Measurements from ENCODE around the gene GPR142. TPM values are rescaled to one million over a fixed set of nuclear protein-coding genes. Genes with fewer than 3 reads are reported as not detected.

Gene GPR142
- total RNA-seq, 1 experiment from 2014 or later: not detected

GRCh38 chr17:74394275-74394950 is 27.1 kb downstream of the GPR142 start (continued):
- no peak for TF ChIP-seq ZNF512 (CRISPR knock-in tag; IDR thresholded peaks at IDR 0.05; ENCODE audit: borderline replicate concordance)
- TF ChIP-seq ZNF532 (CRISPR knock-in tag; IDR thresholded peaks at IDR 0.05; ENCODE audit: borderline replicate concordance): no peak
- TF ChIP-seq ZNF423 (CRISPR knock-in tag; IDR thresholded peaks at IDR 0.05): no peak
- TF ChIP-seq HMGXB4 (CRISPR knock-in tag; IDR thresholded peaks at IDR 0.05): no peak
- no peak for TF ChIP-seq ZNF232 (CRISPR knock-in tag; IDR thresholded peaks at IDR 0.05)
- no peak for TF ChIP-seq NFYB (CRISPR knock-in tag; conservative IDR thresholded peaks at IDR 0.05; ENCODE audit: low read depth)

GRCh38 chr17:74394977-74395376 is 27.7 kb downstream of the GPR142 start:
- H3K27ac Mint-ChIP-seq: no peak overlapping the region
- ATAC-seq: no peak
- CTCF ChIA-PET: interaction anchor here (0.7 to 5.9 kb wide), 5 partner anchors 15 to 59 kb away, joined by 4 to 48 read pairs (median 5); partner anchors contain the start of gene BTBD17
- TF ChIP-seq ETV6 (CRISPR knock-in tag; IDR thresholded peaks at IDR 0.05) (no peak), ZNF423 (CRISPR knock-in tag; IDR thresholded peaks at IDR 0.05) (no peak), HMGA2 (CRISPR knock-in tag; IDR thresholded peaks at IDR 0.05) (no peak), ZNF138 (CRISPR knock-in tag; conservative IDR thresholded peaks at IDR 0.05) (no peak), MYBL2 (CRISPR knock-in tag; IDR thresholded peaks at IDR 0.05) (no peak), TEAD4 (CRISPR knock-in tag; IDR thresholded peaks at IDR 0.05) (no peak), SMAD4 (CRISPR knock-in tag; IDR thresholded peaks at IDR 0.05) (no peak), ARID4B (CRISPR knock-in tag; IDR thresholded peaks at IDR 0.05; ENCODE audit: borderline replicate concordance) (no peak), ZNF416 (CRISPR knock-in tag; IDR thresholded peaks at IDR 0.05) (no peak), ZNF396 (CRISPR knock-in tag; IDR thresholded peaks at IDR 0.05; ENCODE audit: borderline replicate concordance) (no peak), USF1 (CRISPR knock-in tag; IDR thresholded peaks at IDR 0.05) (no peak), ATF2 (CRISPR knock-in tag; IDR thresholded peaks at IDR 0.05; ENCODE audit: borderline replicate concordance, low read depth) (no peak), ZNF121 (CRISPR knock-in tag; IDR thresholded peaks at IDR 0.05) (no peak)

More at GRCh38 chr17:74394977-74395376, 27.7 kb downstream of the GPR142 start:
- POLR2A ChIA-PET: no interaction called here
- no peaks in the 10 kb centered on the region for H3K9me3 Mint-ChIP-seq
- DNase-seq (ENCODE audit: low spot score): no peak
- no peaks in the 10 kb centered on the region for H3K36me3 Mint-ChIP-seq
- no peaks in the 10 kb centered on the region for H3K27me3 Mint-ChIP-seq (ENCODE audit: low read depth)
- peaks cover 6% of the 10 kb centered on the region; the same call in 1 of the 2 replicates for H3K4me1 Mint-ChIP-seq
- no peak overlapping the region for H3K4me3 Mint-ChIP-seq
